Thymus (tissue), 11 donors: ENCODE results near the gene FAN1. TPM values are rescaled to one million over a fixed set of nuclear protein-coding genes. Genes with fewer than 3 reads are reported as not detected.
A peak's percentile ranks its signal among the peaks of the same experiment; 100 is the strongest.
"Not testable (repeated sequence)": the region's sequence is repeated elsewhere in the genome, so short reads cannot be mapped to it uniquely, and the experiment has no call there.

Experiments used
- DNase-seq, 9 donors: peaks; one replicate each; pipeline ENCODE4 v3.0.0-alpha.2; 2013; ENCODE audit warnings: low spot score in 9 of 9, low read depth in 6 of 9, missing footprints in 1 of 9
- H3K27ac ChIP-seq, 2 donors: one replicate each; pipeline ENCODE4 v1.5.1; 2013; ENCODE audit warnings: control low read depth in 1 of 2, low read depth in 1 of 2, low read length in 1 of 2, mild to moderate bottlenecking in 1 of 2, moderate library complexity in 1 of 2
- H3K27me3 ChIP-seq, 2 donors: one replicate each; pipeline ENCODE4 v1.5.1; 2013; ENCODE audit warnings: low read length in 1 of 2; ENCODE audit not compliant: control insufficient read depth in 2 of 2, insufficient read depth in 1 of 2
- H3K36me3 ChIP-seq, 2 donors: one replicate each; pipeline ENCODE4 v1.5.1; 2013; ENCODE audit warnings: low read length in 1 of 2, mild to moderate bottlenecking in 1 of 2, moderate library complexity in 1 of 2; ENCODE audit not compliant: control insufficient read depth in 2 of 2, insufficient read depth in 2 of 2
- H3K4me1 ChIP-seq, 2 donors: one replicate each; pipeline ENCODE4 v1.5.1; 2013; ENCODE audit warnings: low read length in 2 of 2; ENCODE audit not compliant: control insufficient read depth in 2 of 2, insufficient read depth in 2 of 2
- H3K4me3 ChIP-seq, 2 donors: one replicate each; pipeline ENCODE4 v1.5.1; 2013; ENCODE audit warnings: low read length in 2 of 2, control low read depth in 1 of 2, mild to moderate bottlenecking in 1 of 2
- H3K9me3 ChIP-seq, 2 donors: one replicate each; pipeline ENCODE4 v1.5.1; 2013; ENCODE audit warnings: low read length in 1 of 2, mild to moderate bottlenecking in 1 of 2; ENCODE audit not compliant: control insufficient read depth in 2 of 2, insufficient read depth in 1 of 2
- WGBS: extraction: QIAGEN DNeasy Blood & Tissue Kit; methylation state at CpG from one replicate; pipeline ENCODE4 v1.1.7; 2013; 5-methylcytosine and 5-hydroxymethylcytosine counted together
- polyA plus RNA-seq: library from polyadenylated mRNA; stranded (reverse); fragments of 200-250 nt; gene quantifications from one replicate; pipeline ENCODE4 v1.2.3, GENCODE V29; 2013
- total RNA-seq: library from RNA; stranded (reverse); fragments of 120-200 nt; gene quantifications from one replicate; pipeline ENCODE4 v1.2.4, GENCODE V29; 2013
- donor health status: healthy.

FAN1 gene
- total and polyA plus RNA-seq, 2 donors = 14.6 to 17.9 TPM

DNA sequence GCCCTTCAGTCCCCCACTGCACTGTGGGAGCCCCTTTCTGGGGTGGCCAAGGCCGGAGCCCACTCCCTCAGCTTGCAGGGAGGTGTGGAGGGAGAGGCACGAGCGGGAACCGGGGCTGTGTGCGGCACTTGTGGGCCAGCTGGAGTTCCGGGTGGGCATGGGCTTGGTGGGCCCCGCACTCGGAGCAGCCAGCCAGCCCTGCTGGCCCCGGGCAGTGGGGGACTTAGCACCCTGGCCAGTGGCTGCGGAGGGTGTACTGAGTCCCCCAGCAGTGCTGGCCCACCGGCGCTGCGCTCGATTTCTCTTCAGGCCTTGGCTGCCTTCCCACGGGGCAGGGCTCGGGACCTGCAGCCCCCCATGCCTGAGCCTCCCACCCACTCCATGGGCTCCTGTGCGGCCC, 20.0 kb upstream of the FAN1 start:
- not testable (repeated sequence) for H3K4me1 ChIP-seq, H3K4me3 ChIP-seq, DNase-seq, H3K27ac ChIP-seq, H3K27me3 ChIP-seq, H3K9me3 ChIP-seq, H3K36me3 ChIP-seq
- WGBS = 95% methylated on average over 17 of the region's 17 CpGs

DNA sequence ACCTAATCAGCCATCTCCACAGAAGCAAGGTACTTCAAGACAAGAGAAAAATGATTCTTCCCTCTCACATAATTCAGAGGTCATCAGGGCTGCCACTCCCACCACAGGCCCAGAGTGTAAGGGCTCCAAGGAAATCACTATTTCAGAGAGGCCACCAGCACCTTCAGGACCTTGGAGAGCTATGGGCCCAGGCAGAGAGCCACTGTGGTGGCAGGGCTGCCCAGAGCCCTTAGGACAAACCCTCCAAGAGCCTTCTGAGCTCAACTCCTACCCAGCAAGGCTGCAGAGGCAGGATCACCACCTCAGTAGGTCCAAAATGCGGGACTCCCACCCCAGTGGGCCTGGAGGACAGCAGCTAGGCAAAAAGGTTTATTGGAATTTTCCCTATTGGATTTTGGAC, 17.9 kb upstream of the FAN1 start:
- Histone ChIP-seq H3K36me3 (no peaks in the 10 kb centered on the region), H3K4me3 (no peak overlapping the region), H3K27me3 (no peaks in the 10 kb centered on the region), H3K27ac (no peak overlapping the region), H3K4me1 (no peaks in the 10 kb centered on the region), H3K9me3 (no peaks in the 10 kb centered on the region)
- peak in 1 of 9 donors; percentile 13 for DNase-seq
- WGBS = 96% methylated on average over 1 of the region's 1 CpG

DNA sequence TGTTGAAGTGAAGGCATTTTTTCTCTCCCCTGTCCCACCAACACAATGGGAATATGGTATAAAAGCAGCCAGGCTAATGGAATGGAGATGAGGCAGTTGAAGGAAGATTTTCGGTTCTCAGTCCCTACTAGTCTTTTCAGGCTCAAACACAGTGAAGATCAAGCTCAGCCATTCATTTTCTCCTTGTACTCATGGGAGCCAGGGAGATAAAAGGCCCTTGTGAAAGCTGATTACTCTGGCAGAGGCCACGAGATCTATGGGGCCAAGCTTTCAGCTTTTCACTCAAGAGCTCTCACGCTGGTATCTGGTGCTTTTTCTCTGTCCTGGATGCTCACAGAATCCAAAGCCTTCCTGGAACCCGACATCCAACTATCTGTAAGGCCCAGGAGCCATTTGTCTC, 14.5 kb upstream of the FAN1 start:
- H3K27ac ChIP-seq = no peak overlapping the region
- no peak overlapping the region for H3K4me3 ChIP-seq
- 96% methylated on average over 4 of the region's 4 CpGs for WGBS
- no peaks in the 10 kb centered on the region for H3K36me3 ChIP-seq
- H3K27me3 ChIP-seq = no peaks in the 10 kb centered on the region
- no peak for DNase-seq
- no peaks in the 10 kb centered on the region for H3K9me3 ChIP-seq
- no peaks in the 10 kb centered on the region for H3K4me1 ChIP-seq

DNA sequence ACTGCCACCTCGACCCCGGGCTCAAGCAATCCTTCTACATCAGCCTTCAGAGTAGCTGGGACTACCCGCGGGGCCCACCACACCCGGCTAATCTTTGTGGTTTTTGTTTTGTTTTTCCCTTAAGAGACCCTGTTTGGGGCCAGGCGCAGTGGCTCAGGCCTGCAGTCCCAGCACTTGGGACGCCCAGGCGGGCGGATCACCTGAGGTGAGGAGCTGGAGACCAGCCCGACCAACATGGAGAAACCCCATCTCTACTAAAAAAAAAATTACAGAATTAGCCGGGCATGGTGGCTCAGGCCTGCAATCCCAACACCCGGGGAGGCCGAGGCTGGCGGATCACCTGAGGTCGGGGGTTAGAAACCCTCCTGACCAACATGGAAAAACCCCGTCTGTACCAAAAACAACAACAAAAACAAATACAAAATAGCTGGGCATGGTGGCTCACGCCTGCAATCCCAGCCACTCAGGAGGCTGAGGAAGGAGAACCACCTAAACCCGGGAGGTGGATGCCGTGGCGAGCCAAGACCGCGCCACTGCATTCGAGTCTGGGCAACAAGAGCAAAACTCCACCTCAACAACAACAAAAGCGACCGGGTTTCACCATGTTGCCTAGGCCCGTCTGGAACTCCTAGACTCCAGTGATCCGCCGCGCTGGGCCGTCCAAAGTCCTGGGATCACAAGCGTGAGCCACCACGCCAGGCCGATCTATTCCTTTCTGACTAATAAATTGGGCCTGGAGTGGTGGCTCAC, 8.1 kb upstream of the FAN1 start:
- no peaks in the 10 kb centered on the region for H3K4me1 ChIP-seq
- no peaks in the 10 kb centered on the region for H3K27me3 ChIP-seq
- WGBS = 96% methylated on average over 33 of the region's 33 CpGs
- DNase-seq = no peak
- H3K36me3 ChIP-seq = no peaks in the 10 kb centered on the region
- no peak overlapping the region for H3K27ac ChIP-seq
- no peaks in the 10 kb centered on the region for H3K9me3 ChIP-seq
- no peak overlapping the region for H3K4me3 ChIP-seq

DNA sequence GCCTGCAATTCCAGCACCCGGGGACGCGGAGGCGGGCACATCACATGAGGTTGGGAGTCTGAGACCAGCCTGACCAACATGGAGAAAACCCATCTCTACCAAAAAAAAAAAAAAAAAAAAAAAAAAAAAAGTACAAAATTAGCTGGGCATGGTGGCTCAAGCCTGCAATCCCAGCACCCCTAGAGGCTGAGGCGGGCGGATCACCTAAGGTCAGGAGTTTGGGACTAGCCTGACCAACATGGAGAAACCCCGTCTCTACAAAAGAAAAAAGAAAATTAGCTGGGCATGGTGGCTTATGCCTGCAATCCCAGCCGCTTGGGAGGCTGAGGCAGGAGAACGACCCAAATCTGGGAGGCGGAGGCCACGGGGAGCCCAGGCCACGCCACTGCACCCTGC, 7.5 kb upstream of the FAN1 start:
- no peak for DNase-seq
- Histone ChIP-seq H3K4me1 (no peaks in the 10 kb centered on the region), H3K27me3 (no peaks in the 10 kb centered on the region), H3K36me3 (no peaks in the 10 kb centered on the region), H3K9me3 (no peaks in the 10 kb centered on the region), H3K4me3 (no peak overlapping the region), H3K27ac (no peak overlapping the region)
- WGBS = 90% methylated on average over 12 of the region's 12 CpGs

DNA sequence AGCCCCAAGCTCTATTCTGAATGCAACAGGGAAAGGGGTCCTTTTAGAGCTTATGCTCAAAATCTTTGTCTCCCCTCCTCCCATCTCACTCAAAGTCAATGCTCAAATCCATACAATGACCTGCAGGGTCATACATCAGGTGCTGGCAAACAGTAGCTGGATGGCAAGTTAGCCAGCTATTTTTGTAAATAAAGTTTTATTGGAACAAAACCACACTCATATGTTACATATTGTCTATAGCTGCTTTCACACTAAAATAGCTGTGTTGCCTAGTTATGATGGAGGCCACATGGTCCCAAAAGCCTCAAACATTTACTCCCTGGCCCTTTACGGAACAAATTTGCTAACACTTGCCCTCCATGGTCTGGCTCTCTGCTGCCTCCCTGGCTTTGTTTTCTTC, 1.8 kb upstream of the FAN1 start:
- no peak overlapping the region for H3K4me3 ChIP-seq
- WGBS = 100% methylated on average over 1 of the region's 1 CpG
- peaks cover 4 to 10% of the 10 kb centered on the region in 2 donors for H3K4me1 ChIP-seq
- no peaks in the 10 kb centered on the region for H3K36me3 ChIP-seq
- no peak for DNase-seq
- peak overlapping the region in 1 of 2 donors; percentile 18 for H3K27ac ChIP-seq
- no peaks in the 10 kb centered on the region for H3K9me3 ChIP-seq
- H3K27me3 ChIP-seq = no peaks in the 10 kb centered on the region

DNA sequence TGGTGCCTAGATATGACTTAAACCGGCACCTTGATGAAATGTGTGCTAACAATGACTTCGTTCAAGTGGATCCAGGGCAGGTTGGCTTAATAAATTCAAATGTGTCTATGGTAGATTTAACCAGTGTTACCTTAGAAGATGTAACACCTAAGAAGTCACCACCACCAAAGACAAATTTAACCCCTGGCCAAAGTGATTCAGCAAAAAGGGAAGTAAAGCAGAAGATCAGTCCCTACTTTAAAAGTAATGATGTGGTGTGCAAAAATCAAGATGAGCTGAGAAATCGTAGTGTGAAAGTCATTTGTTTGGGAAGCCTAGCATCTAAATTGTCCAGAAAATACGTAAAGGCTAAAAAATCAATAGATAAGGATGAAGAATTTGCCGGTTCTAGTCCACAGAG, 1.1 kb downstream of the FAN1 start:
- no peaks in the 10 kb centered on the region for H3K27me3 ChIP-seq
- no peak for DNase-seq
- H3K4me3 ChIP-seq = no peak overlapping the region
- 98% methylated on average over 5 of the region's 5 CpGs for WGBS
- peaks cover 10% of the 10 kb centered on the region in 2 donors for H3K36me3 ChIP-seq
- H3K9me3 ChIP-seq = no peaks in the 10 kb centered on the region
- H3K4me1 ChIP-seq = peaks cover 4 to 10% of the 10 kb centered on the region in 2 donors
- H3K27ac ChIP-seq = no peak overlapping the region

DNA sequence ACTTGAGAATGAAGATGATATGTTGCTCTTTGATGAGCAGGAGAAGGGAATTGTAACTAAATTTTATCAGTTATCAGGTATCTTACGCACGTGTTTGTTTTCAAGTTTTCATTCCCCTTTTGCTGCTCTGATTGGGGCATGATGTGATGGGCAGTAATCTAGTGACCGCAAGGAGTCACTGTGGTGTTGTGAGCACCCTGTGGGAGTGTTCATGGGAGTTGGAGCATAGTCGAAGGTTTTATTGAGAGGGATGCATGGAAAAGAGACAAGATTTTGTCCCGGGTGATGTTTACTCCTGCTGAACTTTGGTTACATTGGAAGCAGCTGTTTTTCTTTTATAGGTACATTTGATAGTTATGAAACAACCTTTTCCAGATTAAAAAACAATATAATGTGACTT, 2.1 kb downstream of the FAN1 start:
- H3K27me3 ChIP-seq = no peaks in the 10 kb centered on the region
- 97% methylated on average over 5 of the region's 5 CpGs for WGBS
- no peak for DNase-seq
- H3K9me3 ChIP-seq = no peaks in the 10 kb centered on the region
- no peak overlapping the region for H3K4me3 ChIP-seq
- H3K4me1 ChIP-seq = peaks cover 4 to 10% of the 10 kb centered on the region in 2 donors
- peaks cover 10% of the 10 kb centered on the region in 2 donors for H3K36me3 ChIP-seq
- no peak overlapping the region for H3K27ac ChIP-seq

DNA sequence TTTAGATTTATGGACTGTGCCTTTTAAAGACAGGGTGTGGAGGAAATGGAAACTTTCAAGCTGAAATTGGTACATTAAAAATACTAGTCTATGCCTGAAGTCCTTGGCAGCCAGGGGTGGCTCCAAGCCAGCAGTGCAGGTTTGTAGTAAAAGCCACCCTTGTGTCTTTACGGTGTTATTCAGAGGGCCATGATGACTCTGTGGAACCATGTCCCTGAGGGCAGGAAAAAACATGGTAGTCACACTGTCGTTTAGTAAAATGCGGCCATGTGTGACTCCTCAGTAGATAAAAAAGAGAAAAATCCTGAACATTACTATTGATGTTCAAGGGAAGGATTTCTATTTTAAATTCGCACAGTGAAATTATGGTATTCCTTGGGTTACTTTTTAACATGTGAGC, 2.7 kb downstream of the FAN1 start:
- DNase-seq = no peak
- Histone ChIP-seq H3K4me3 (no peak overlapping the region), H3K36me3 (peaks cover 10 to 12% of the 10 kb centered on the region in 2 donors), H3K4me1 (peaks cover 4 to 10% of the 10 kb centered on the region in 2 donors), H3K9me3 (no peaks in the 10 kb centered on the region), H3K27ac (no peak overlapping the region), H3K27me3 (no peaks in the 10 kb centered on the region)
- 88% methylated on average over 4 of the region's 4 CpGs for WGBS
